HT-29 (cell line): ENCODE data around the gene NT5C2. TPM values are rescaled to one million over a fixed set of nuclear protein-coding genes. Genes with fewer than 3 reads are reported as not detected.
"Not testable (repeated sequence)": the region's sequence is repeated elsewhere in the genome, so short reads cannot be mapped to it uniquely, and the experiment has no call there.

Experiments
- DNase-seq: peaks from one replicate; pipeline ENCODE4 v3.0.0-alpha.2; 2015; ENCODE audit warnings: low spot score
- total RNA-seq: library from RNA; depleted of rRNA; stranded (reverse); fragments of >200 nt; shearing (Covaris generic); gene quantifications from 2 replicates; pipeline ENCODE4 v1.2.3, GENCODE V29; 2014

Gene NT5C2
- total RNA-seq, 1 experiment from 2014 or later = 35.2 TPM

- not testable (repeated sequence) for DNase-seq
These were observed 29.2 kb downstream of the NT5C2 start for GRCh38 chr10:103163766-103164403.

DNA sequence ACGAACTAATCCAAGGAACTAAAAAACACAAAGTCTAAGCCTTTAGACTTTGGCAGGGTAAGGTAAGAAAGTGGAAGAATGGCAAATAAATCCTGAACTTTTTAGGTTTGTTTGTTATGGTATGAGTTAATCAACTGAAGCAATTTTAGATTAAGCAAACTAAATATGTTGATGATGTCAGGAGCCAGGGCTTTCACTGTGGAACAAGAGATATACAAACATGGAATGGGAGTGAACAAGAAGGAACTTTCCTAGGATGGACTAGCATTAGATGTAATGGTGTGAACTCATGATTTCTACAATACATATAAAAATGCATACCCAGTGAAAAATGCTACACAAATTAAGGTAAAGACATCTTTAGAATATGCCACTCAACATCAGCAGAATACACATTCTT is 35.8 kb downstream of the NT5C2 start:
- no peak for DNase-seq

DNA sequence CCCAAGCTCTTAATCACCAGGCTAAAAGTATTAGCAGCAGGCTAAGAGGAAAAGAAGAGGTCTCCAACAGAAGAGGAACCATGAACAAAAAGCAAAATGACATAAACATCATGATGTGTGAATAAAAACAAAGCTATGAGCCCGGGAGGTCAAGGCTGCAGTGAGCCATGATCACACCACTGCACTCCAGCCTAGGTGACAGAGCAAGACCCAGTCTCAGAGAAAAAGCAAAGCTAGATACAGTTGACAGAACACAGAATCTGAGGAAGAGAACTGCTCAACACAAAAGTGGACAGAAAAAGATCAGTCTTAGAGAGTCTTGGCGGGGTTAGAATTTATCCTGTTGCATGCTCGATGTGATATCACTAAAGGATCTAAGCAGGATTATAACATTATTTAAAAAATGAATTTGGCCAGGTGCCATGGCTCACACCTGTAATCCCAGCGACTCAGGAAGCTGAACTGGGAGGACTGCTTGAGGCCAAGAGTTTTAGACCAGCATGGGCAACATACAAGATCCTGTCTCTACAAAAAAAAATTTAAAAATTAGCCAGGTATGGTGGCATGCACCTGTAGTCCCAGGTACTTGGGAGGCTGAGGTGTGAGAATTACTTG is 37.5 kb downstream of the NT5C2 start:
- DNase-seq = no peak

GRCh38 chr10:103154521-103155299 is 38.4 kb downstream of the NT5C2 start:
- peak; percentile 36 for DNase-seq

GRCh38 chr10:103153302-103154197 is 39.5 kb downstream of the NT5C2 start:
- DNase-seq = peak; percentile 29

DNA sequence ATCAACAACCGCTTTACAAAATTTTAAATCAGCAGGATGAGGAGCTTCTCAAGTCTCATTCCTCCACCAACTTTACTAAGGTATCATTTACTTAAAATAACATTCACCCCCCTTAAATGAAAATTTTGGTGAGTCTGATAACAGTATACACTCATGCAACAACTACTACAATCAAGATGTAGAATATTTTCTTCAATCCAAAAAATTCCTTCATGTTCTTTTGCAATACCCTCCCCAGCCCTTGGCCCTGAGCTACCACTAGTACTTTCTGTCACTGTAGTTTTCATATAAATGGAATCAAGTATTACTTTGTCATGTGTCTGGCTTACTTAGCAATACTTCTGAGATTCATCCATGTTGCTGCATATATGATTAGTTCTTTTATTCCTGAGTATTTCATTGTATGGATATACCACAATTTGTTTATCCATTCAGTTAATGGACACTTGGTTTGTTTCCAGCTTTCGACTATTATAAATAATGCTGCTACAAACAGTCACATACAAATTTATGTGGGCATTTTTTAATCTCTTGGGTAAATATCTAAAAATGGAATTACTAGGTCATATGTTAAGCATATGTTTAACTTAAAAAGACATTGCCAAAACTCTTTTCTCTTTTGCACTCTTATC is 43.0 kb downstream of the NT5C2 start:
- no peak for DNase-seq

DNA sequence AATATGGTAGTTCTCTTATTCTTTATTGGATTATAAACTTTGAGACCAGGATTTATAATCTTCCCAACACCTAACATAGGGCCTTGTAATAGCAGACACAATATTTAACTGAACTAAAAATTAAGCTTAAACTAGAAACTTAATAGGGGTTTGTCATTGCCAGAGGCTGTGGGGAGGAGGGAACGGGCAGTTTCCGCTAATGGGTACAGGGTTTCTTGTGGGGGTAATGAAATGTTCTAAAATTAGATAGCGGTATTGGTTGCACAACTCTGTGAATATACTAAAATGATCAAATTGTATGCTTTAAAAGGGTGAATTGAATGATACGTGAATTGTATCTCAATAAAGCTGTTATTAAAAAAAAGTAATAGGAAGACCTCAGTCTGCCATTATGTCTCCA is 45.4 kb downstream of the NT5C2 start:
- DNase-seq = no peak

- DNase-seq = peak; percentile 45
These were observed 47.1 kb downstream of the NT5C2 start for GRCh38 chr10:103145860-103146466.

- no peak for DNase-seq
These were observed 48.0 kb downstream of the NT5C2 start for GRCh38 chr10:103145046-103145445.

DNA sequence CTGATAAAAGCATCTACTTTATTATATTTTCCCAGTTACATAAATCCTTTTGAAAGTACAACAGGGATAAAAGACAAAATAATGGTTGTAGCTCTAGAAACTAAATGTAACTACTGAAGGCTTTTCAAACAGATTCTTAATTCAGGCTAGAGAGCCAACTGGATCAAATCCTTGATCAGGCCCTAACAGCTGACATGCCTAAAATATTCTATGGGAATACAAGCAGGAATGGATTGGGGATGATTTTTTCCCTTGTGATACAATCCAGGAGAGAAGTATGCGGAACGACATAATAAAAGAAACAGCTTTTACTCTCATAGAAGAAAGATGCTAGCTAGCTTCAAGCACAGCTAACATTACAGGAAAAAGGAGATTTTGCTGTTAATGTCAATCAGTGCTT is 49.0 kb downstream of the NT5C2 start:
- no peak for DNase-seq

DNA sequence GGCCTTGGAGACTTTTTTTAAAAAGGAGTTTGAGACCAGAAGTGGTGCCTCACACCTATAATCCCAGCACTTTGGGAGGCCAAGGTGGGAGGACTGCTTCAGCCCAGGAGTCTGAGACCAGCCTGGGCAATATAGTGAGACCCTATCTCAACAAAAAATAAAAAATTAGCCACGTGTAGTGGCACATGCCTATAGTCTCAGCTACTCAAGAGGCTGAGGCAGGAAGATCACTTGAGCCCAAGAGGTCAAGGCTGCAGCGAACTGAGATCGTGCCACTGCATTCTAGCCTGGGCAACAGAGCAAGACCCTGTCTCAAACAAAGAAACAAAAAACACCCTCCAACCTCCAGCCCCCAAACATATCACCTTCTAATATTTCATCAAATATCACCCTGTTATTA is 49.4 kb downstream of the NT5C2 start:
- DNase-seq = not testable (repeated sequence)

- DNase-seq = no peak
These were observed 51.1 kb downstream of the NT5C2 start for GRCh38 chr10:103141950-103142349.

DNA sequence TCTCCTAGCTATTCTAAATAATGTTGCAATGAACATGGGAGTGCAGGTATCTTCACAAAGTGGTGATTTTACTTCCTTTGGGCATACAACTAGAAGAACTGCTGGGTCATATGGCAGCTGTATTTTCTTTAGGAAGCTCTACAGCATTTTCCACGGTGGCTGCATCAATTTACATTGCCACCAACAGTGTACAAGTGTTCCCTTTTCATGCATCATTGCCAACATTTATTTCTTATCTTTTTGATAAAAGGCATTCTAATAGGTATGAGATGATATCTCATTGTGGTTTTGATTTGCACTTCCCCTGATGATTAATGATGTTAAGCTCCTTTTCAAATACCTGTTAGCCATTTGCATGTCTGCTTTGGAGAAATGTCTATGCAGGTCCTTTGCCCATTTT is 52.6 kb downstream of the NT5C2 start:
- DNase-seq = no peak

DNA sequence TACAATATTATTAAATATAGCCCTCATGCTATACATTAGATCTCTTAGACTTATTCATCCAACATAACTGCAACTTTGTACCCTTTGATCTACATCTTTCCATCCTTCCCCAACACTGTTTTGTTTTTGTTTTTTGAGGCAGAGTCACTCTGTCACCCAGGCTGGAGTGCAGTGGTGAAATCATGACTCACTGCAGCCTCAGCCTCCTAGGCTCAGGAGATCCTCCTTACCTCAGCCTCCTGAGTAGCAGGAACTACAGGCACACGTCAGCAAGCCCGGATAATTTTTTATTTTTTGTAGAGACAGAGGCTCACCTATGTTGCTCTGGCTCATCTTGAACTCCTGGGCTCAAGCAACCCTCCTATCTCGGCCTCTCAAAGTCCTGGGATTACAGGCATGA is 53.3 kb downstream of the NT5C2 start:
- DNase-seq = no peak

DNA sequence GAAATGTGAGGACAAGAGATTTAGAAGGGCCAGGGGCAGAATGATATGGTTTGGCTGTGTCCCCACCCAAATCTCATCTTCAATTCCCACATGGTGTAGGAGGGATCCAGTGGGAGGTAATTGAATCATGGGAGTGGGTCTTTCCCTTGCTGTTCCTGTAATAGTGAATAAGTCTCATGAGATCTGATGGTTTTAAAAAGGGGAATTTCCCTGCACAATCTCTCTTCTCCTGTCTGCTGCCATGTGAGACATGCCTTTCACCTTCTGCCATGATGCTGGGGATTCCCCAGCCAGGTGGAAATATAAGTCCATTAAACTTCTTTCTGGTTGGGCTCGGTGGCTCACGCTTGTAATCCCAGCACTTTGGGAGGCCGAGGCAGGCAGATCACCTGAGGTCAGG is 57.9 kb downstream of the NT5C2 start:
- DNase-seq = not testable (repeated sequence)

DNA sequence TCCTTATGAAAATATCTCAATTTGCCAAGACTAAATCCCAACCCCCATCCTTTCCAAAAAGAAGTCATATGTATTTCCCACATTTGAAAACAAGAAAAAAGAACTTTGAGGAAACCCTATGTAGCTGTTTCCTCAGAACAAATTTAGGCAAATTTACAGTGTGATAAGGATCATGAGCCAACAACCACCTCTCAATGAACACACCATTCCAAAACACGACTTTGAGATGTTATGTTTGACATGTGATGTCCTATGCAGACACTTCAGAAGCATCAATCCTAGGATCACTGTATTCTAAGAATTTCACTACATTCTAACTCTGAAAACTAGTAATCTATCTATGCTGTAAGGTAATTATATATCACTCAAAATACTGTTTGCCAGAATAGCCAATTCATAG is 62.2 kb downstream of the NT5C2 start:
- DNase-seq = no peak

- not testable (repeated sequence) for DNase-seq
These were observed 62.9 kb downstream of the NT5C2 start for GRCh38 chr10:103130180-103130579.

- DNase-seq = no peak
These were observed 65.8 kb downstream of the NT5C2 start for GRCh38 chr10:103127241-103127640.

- DNase-seq = no peak
These were observed 67.5 kb downstream of the NT5C2 start for GRCh38 chr10:103125323-103126267.
